ENCODE results near the gene WAC. TPM values are rescaled to one million over a fixed set of nuclear protein-coding genes. Genes with fewer than 3 reads are reported as not detected.

Gene WAC
- polyA plus RNA-seq, 1 of the 3 experiments (the other 2 are of a cell fraction) = 31.1 TPM

- Histone ChIP-seq H3K36me3 (replicated peaks in 1 of 2; ENCODE audit: control insufficient read depth in 1 of 2, insufficient read depth in 2 of 2, low read length in 1 of 2) (peaks cover 83 to 88% of the 10 kb centered on the region in 2 experiments), H3K9ac (no peak overlapping the region), H4K20me1 (ENCODE audit: insufficient read depth) (peaks cover 12% of the 10 kb centered on the region), H3K4me2 (no peak overlapping the region), H3K27ac (ENCODE audit: low read depth in 2 of 2, low read length in 1 of 2) (no peak overlapping the region), H3K4me3 (ENCODE audit: low read depth in 2 of 2, low read length in 1 of 2) (no peak overlapping the region), H3K9me3 (no peaks in the 10 kb centered on the region), H3K4me1 (ENCODE audit: control insufficient read depth in 1 of 2, insufficient read depth in 2 of 2, low read depth in 1 of 2, low read length in 1 of 2) (no peaks in the 10 kb centered on the region), H3K79me2 (ENCODE audit: insufficient read depth) (peaks cover 42% of the 10 kb centered on the region), H3K9me2 (no peaks in the 10 kb centered on the region), H2AFZ (ENCODE audit: low read depth) (no peak overlapping the region), H3K27me3 (ENCODE audit: insufficient read depth) (no peaks in the 10 kb centered on the region), H3F3A (replicated peaks; ENCODE audit: insufficient read depth) (peaks cover 6% of the 10 kb centered on the region)
- ChIA-PET CTCF (interaction anchor here (0.8 to 1.1 kb wide), 4 partner anchors 10 to 516 kb away, joined by 3 read pairs; no protein-coding TSS in a partner anchor), POLR2A (no interaction called here)
- TF ChIP-seq RXRA (IDR thresholded peaks at IDR 0.05; ENCODE audit: borderline replicate concordance, low read depth) (no peak), MEF2A (IDR thresholded peaks at IDR 0.05; ENCODE audit: borderline replicate concordance, low read depth) (no peak), RFX5 (IDR thresholded peaks at IDR 0.05; ENCODE audit: low read length) (no peak), TEAD4 (IDR thresholded peaks at IDR 0.05; ENCODE audit: borderline replicate concordance, insufficient read depth) (no peak), CHD2 (IDR thresholded peaks at IDR 0.05; ENCODE audit: low read length, partially characterized antibody) (no peak), POLR2AphosphoS5 (IDR thresholded peaks at IDR 0.05; ENCODE audit: low read depth, low read length) (no peak), NFIC (IDR thresholded peaks at IDR 0.05; ENCODE audit: borderline replicate concordance) (no peak), GABPA (IDR thresholded peaks at IDR 0.05; ENCODE audit: low read depth) (no peak), IRF3 (IDR thresholded peaks at IDR 0.05; ENCODE audit: low read depth, low read length) (no peak), SIN3A (IDR thresholded peaks at IDR 0.05; ENCODE audit: borderline replicate concordance, low read depth, low read length) (no peak), PBX3 (IDR thresholded peaks at IDR 0.05) (no peak)
- DNase-seq = no peak
- 98% methylated on average over 4 of the region's 6 CpGs for WGBS (ENCODE audit: low lambda C conversion rate)
These were observed 80.0 kb downstream of the WAC start for GRCh38 chr10:28612877-28613276.

GRCh38 chr10:28616514-28616913, 83.6 kb downstream of the WAC start:
- TF ChIP-seq RAD21 (IDR thresholded peaks at IDR 0.05; ENCODE audit: low read length) = no peak

More at GRCh38 chr10:28616514-28616913, 83.6 kb downstream of the WAC start:
- 94% methylated on average over 2 of the region's 2 CpGs for WGBS (ENCODE audit: low lambda C conversion rate)
- Histone ChIP-seq H2AFZ (ENCODE audit: low read depth) (no peak overlapping the region), H3K79me2 (ENCODE audit: insufficient read depth) (peaks cover 26% of the 10 kb centered on the region), H3K27ac (ENCODE audit: low read depth in 2 of 2, low read length in 1 of 2) (no peak overlapping the region), H3K36me3 (replicated peaks in 1 of 2; ENCODE audit: control insufficient read depth in 1 of 2, insufficient read depth in 2 of 2, low read length in 1 of 2) (peaks cover 86 to 90% of the 10 kb centered on the region in 2 experiments), H4K20me1 (ENCODE audit: insufficient read depth) (peaks cover 15% of the 10 kb centered on the region), H3K9me3 (no peaks in the 10 kb centered on the region), H3K9ac (no peak overlapping the region), H3F3A (replicated peaks; ENCODE audit: insufficient read depth) (peaks cover 19% of the 10 kb centered on the region), H3K27me3 (ENCODE audit: insufficient read depth) (no peaks in the 10 kb centered on the region), H3K9me2 (no peaks in the 10 kb centered on the region), H3K4me3 (ENCODE audit: low read depth in 2 of 2, low read length in 1 of 2) (no peak overlapping the region), H3K4me2 (no peak overlapping the region), H3K4me1 (ENCODE audit: control insufficient read depth in 1 of 2, insufficient read depth in 2 of 2, low read depth in 1 of 2, low read length in 1 of 2) (no peaks in the 10 kb centered on the region)
- DNase-seq = no peak
- POLR2A ChIA-PET = no interaction called here
- CTCF ChIA-PET = interaction anchor here (1.4 to 1.7 kb wide), 2 partner anchors 10 to 12 kb away, joined by 4 to 6 read pairs; no protein-coding TSS in a partner anchor

Data from SK-N-SH (cell line).